Measurements from ENCODE around the gene PLCH2.

DNA sequence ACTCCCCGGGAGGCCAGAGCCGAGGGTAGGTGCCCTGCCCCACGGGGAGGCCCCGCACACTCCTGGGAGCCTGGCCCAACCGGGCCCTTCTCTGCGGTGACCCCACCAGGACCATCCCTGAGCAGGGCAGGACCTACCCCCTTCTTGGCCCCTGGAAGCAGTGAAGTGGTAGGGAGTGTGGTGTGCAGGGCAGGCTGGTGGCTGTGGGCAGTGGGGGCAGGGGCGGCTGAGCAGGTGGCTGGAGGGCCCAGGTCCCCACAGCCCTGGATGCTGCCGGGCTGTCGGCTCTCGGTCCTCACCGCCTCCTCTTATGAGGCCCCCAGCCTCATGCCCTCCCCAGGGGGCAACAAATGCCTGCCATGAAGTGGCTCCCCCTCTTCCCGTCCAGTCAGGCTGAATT, 19.5 kb downstream of the PLCH2 start:
- TF ChIP-seq EZH2 (IDR thresholded peaks at IDR 0.05; ENCODE audit: low read length, unreplicated experiment) (no peak), EZH2phosphoT487 (IDR thresholded peaks at IDR 0.05; ENCODE audit: borderline replicate concordance, low read length) (no peak)
- TF ChIP-seq, protein P1, sequence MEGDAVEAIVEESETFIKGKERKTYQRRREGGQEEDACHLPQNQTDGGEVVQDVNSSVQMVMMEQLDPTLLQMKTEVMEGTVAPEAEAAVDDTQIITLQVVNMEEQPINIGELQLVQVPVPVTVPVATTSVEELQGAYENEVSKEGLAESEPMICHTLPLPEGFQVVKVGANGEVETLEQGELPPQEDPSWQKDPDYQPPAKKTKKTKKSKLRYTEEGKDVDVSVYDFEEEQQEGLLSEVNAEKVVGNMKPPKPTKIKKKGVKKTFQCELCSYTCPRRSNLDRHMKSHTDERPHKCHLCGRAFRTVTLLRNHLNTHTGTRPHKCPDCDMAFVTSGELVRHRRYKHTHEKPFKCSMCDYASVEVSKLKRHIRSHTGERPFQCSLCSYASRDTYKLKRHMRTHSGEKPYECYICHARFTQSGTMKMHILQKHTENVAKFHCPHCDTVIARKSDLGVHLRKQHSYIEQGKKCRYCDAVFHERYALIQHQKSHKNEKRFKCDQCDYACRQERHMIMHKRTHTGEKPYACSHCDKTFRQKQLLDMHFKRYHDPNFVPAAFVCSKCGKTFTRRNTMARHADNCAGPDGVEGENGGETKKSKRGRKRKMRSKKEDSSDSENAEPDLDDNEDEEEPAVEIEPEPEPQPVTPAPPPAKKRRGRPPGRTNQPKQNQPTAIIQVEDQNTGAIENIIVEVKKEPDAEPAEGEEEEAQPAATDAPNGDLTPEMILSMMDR (conservative IDR thresholded peaks at IDR 0.05; ENCODE audit: low read depth, low read length) = no peak

Measured in PC-3 (cell line).